HCT116 (cell line): Measurements from ENCODE around the gene GMDS. TPM values are rescaled to one million over a fixed set of nuclear protein-coding genes. Genes with fewer than 3 reads are reported as not detected.
A peak's percentile ranks its signal among the peaks of the same experiment; 100 is the strongest.

Experiments
- ATAC-seq: fragments of 200-7000 bp; cut with Tn5 transposase; 2 replicates; pipeline ENCODE4 v1.9.1; 2020; ENCODE audit warnings: mild to moderate bottlenecking, moderate library complexity
- BruUV-seq: library from RNA; stranded (reverse); fragments of 400-500 nt; replicated peaks from 2 replicates; lab custom pipeline; 2021; lab: Mats Ljungman, UMichigan
- CTCF ChIA-PET: fragments of 300-600 bp; sonication (Branson Sonifier 250); formaldehyde crosslinking; loops from one replicate; lab custom pipeline; 2021; ENCODE audit warnings: antibody characterized with exemption; lab: Charles Lee
- POLR2A ChIA-PET: fragments of 300-600, 350-600 bp; sonication (Branson Sonifier 250); formaldehyde crosslinking; loops from one replicate; lab custom pipeline; 2021; ENCODE audit warnings: antibody characterized with exemption; lab: Charles Lee
- RAD21 ChIA-PET, 2 experiments: fragments of 300-600 bp; sonication (Branson Sonifier 250); formaldehyde crosslinking; loops; one replicate each; lab custom pipeline; 2023; ENCODE audit warnings: low total read pairs in 2 of 2; ENCODE audit not compliant: uncharacterized antibody in 2 of 2, unreplicated experiment in 2 of 2, low non-redundant PET in 1 of 2; lab: Charles Lee
- DNase-seq: peaks from one replicate; pipeline ENCODE4 v3.0.0-alpha.2; 2010; ENCODE audit warnings: low read depth, low spot score
- H2AFZ ChIP-seq: fragments of 200-600 bp; shearing (Covaris generic), sonication (generic); 2 replicates; pipeline ENCODE4 v1.6.1; 2017; ENCODE audit warnings: low read depth, mixed run types, mixed read lengths, antibody characterized with exemption, low read length; ENCODE audit not compliant: poor library complexity, severe bottlenecking
- H3K27ac ChIP-seq: 2 replicates; pipeline ENCODE4 v1.5.1; 2012; ENCODE audit warnings: low read depth, low read length
- H3K27me3 ChIP-seq: fragments of 200-600 bp; sonication (generic); 2 replicates; pipeline ENCODE4 v1.6.1; 2016; ENCODE audit warnings: mixed run types, low read length, mixed read lengths; ENCODE audit not compliant: insufficient read depth
- H3K36me3 ChIP-seq, 2 experiments: fragments of 200-500 bp in 1 of 2; fragments of 200-600 bp in 1 of 2; sonication (Bioruptor generic) in 1 of 2; sonication (generic) in 1 of 2; 2 replicates each; pipeline versions ENCODE4 v1.5.1 to v1.6.1; 2014 to 2016; ENCODE audit warnings: low read length in 2 of 2, inconsistent platforms in 1 of 2, mixed read lengths in 1 of 2, mixed run types in 1 of 2; ENCODE audit not compliant: insufficient read depth in 2 of 2, control insufficient read depth in 1 of 2
- H3K4me1 ChIP-seq, 2 experiments: fragments of 200-600 bp in 1 of 2; sonication (generic) in 1 of 2; 2 replicates each; pipeline versions ENCODE4 v1.5.1 to v1.6.1; 2012 to 2017; ENCODE audit warnings: low read length in 2 of 2, inconsistent platforms in 1 of 2, mild to moderate bottlenecking in 1 of 2, mixed read lengths in 1 of 2, mixed run types in 1 of 2, moderate library complexity in 1 of 2; ENCODE audit not compliant: insufficient read depth in 2 of 2, control insufficient read depth in 1 of 2
- H3K4me2 ChIP-seq: fragments of 200-600 bp; sonication (generic); 2 replicates; pipeline ENCODE4 v1.6.1; 2017; ENCODE audit warnings: mixed run types, low read length, mixed read lengths
- H3K4me3 ChIP-seq, 2 experiments: fragments of 200-600 bp in 1 of 2; sonication (generic) in 1 of 2; replicated peaks in 1 of 2; 2 replicates each; pipeline ENCODE4 v1.5.1; 2011 to 2016; ENCODE audit warnings: low read length in 2 of 2, control low read depth in 1 of 2, low read depth in 1 of 2, mild to moderate bottlenecking in 1 of 2, mixed read lengths in 1 of 2, mixed run types in 1 of 2
- H3K79me2 ChIP-seq: fragments of 200-600 bp; sonication (generic); 2 replicates; pipeline ENCODE4 v1.6.1; 2017; ENCODE audit warnings: mild to moderate bottlenecking, mixed run types, low read length, moderate library complexity, mixed read lengths; ENCODE audit not compliant: insufficient read depth
- H3K9ac ChIP-seq: fragments of 200-600 bp; sonication (generic); 2 replicates; pipeline ENCODE4 v1.6.1; 2016; ENCODE audit warnings: low read length, mixed read lengths
- H3K9me2 ChIP-seq: fragments of 200-600 bp; sonication (generic), shearing (Covaris generic); 2 replicates; pipeline ENCODE4 v1.6.1; 2017; ENCODE audit warnings: mixed run types, mild to moderate bottlenecking, moderate library complexity; ENCODE audit not compliant: insufficient read depth
- H3K9me3 ChIP-seq, 2 experiments: fragments of 200-500 bp in 1 of 2; fragments of 200-600 bp in 1 of 2; sonication (Bioruptor generic) in 1 of 2; sonication (generic) in 1 of 2; 2 replicates each; pipeline ENCODE4 v1.6.1; 2014 to 2017; ENCODE audit warnings: low read length in 2 of 2, mixed read lengths in 2 of 2, inconsistent platforms in 1 of 2, low read depth in 1 of 2, mild to moderate bottlenecking in 1 of 2, mixed run types in 1 of 2, moderate library complexity in 1 of 2; ENCODE audit not compliant: control insufficient read depth in 1 of 2, insufficient read depth in 1 of 2
- H4K20me1 ChIP-seq: fragments of 200-600 bp; sonication (generic), shearing (Covaris generic); 2 replicates; pipeline ENCODE4 v1.6.1; 2017; ENCODE audit warnings: mixed run types, mild to moderate bottlenecking, moderate library complexity; ENCODE audit not compliant: insufficient read depth
- CEBPB ChIP-seq: IDR thresholded peaks from 2 replicates; pipeline ENCODE4 v1.6.1; 2012; ENCODE audit warnings: low read depth
- EGR1 ChIP-seq: IDR thresholded peaks from 2 replicates; pipeline ENCODE4 v1.6.1; 2012; ENCODE audit warnings: low read depth
- ELF1 ChIP-seq: IDR thresholded peaks from 2 replicates; pipeline ENCODE4 v1.6.1; 2012; ENCODE audit warnings: low read depth, borderline replicate concordance
- MAX ChIP-seq: IDR thresholded peaks from 2 replicates; pipeline ENCODE4 v1.6.1; 2012
- POLR2AphosphoS5 ChIP-seq: IDR thresholded peaks from 2 replicates; pipeline ENCODE4 v1.6.1; 2011; ENCODE audit warnings: mild to moderate bottlenecking, low read depth, low read length, moderate library complexity
- SRF ChIP-seq: IDR thresholded peaks from 2 replicates; pipeline ENCODE4 v1.6.1; 2012; ENCODE audit warnings: low read depth
- TCF7L2 ChIP-seq: IDR thresholded peaks from 2 replicates; pipeline ENCODE4 v1.7.0; 2011; ENCODE audit warnings: borderline replicate concordance, inconsistent platforms; ENCODE audit not compliant: insufficient read depth, insufficient read length; ENCODE audit errors: extremely low read depth
- intact Hi-C: fragments of 100-400 bp; cut with micrococcal nuclease; formaldehyde crosslinking; loops from 2 replicates; pipeline ENCODE4 v1.10.0; 2022
- total RNA-seq: library from RNA; stranded (reverse); gene quantifications from one replicate; pipeline ENCODE4 v1.2.1, GENCODE V29; 2021; ENCODE audit not compliant: unreplicated experiment
- TF ChIP-seq, protein P1 (sequence below): IDR thresholded peaks from 2 replicates; pipeline ENCODE4 v1.6.1; 2012; ENCODE audit warnings: low read depth
- TF ChIP-seq, protein P2 (sequence below), 3 experiments: fragments of 200-600 bp in 1 of 3; sonication (generic) in 1 of 3; IDR thresholded peaks in 2 of 3; conservative IDR thresholded peaks in 1 of 3; 2 replicates each; pipeline ENCODE4 v1.5.1; 2012 to 2017; ENCODE audit warnings: low read depth in 2 of 3, low read length in 2 of 3, antibody characterized with exemption in 1 of 3, borderline replicate concordance in 1 of 3, control low read depth in 1 of 3, mild to moderate bottlenecking in 1 of 3, mixed read lengths in 1 of 3, mixed run types in 1 of 3, moderate library complexity in 1 of 3; ENCODE audit not compliant: insufficient read depth in 1 of 3

Gene GMDS
- total RNA-seq, 1 experiment from 2014 or later = 34.4 TPM

GRCh38 chr6:1679688-1680068, 565.7 kb downstream of the GMDS start:
- POLR2A ChIA-PET = interaction anchor here (1.1 kb wide), 1 partner anchor 44 kb away, joined by 3 read pairs; no protein-coding TSS in a partner anchor
- intact Hi-C loops = no loop called here

GRCh38 chr6:1679031-1679687, 566.2 kb downstream of the GMDS start:
- no peaks in the 10 kb centered on the region for H3K9me3 ChIP-seq
- ATAC-seq = peak; percentile 17; the same call in 1 of the 2 replicates
- H3K4me2 ChIP-seq = no peak overlapping the region
- H3K9me2 ChIP-seq = no peaks in the 10 kb centered on the region
- no peaks in the 10 kb centered on the region for H3K79me2 ChIP-seq
- H3K4me1 ChIP-seq = peaks cover 3 to 16% of the 10 kb centered on the region in 2 experiments; a peak in 3 of 4 replicates
- H2AFZ ChIP-seq = no peak overlapping the region
- no peak overlapping the region for H3K9ac ChIP-seq
- no peak overlapping the region for H3K4me3 ChIP-seq
- no peaks in the 10 kb centered on the region for H3K27me3 ChIP-seq
- POLR2A ChIA-PET = interaction anchor here (1.1 kb wide), 1 partner anchor 45 kb away, joined by 3 read pairs; no protein-coding TSS in a partner anchor
- DNase-seq = no peak
- CTCF ChIA-PET = no interaction called here
- intact Hi-C loops = no loop called here
- no peaks in the 10 kb centered on the region for H4K20me1 ChIP-seq
- H3K27ac ChIP-seq = no peak overlapping the region; the same call in 1 of the 2 replicates
- H3K36me3 ChIP-seq = no peaks in the 10 kb centered on the region
- BruUV-seq = no TSS peak
- RAD21 ChIA-PET = no interaction called here
- TF ChIP-seq EGR1 (no peak), SRF (no peak), ELF1 (no peak), TCF7L2 (no peak), POLR2AphosphoS5 (no peak)
- TF ChIP-seq, protein P1, sequence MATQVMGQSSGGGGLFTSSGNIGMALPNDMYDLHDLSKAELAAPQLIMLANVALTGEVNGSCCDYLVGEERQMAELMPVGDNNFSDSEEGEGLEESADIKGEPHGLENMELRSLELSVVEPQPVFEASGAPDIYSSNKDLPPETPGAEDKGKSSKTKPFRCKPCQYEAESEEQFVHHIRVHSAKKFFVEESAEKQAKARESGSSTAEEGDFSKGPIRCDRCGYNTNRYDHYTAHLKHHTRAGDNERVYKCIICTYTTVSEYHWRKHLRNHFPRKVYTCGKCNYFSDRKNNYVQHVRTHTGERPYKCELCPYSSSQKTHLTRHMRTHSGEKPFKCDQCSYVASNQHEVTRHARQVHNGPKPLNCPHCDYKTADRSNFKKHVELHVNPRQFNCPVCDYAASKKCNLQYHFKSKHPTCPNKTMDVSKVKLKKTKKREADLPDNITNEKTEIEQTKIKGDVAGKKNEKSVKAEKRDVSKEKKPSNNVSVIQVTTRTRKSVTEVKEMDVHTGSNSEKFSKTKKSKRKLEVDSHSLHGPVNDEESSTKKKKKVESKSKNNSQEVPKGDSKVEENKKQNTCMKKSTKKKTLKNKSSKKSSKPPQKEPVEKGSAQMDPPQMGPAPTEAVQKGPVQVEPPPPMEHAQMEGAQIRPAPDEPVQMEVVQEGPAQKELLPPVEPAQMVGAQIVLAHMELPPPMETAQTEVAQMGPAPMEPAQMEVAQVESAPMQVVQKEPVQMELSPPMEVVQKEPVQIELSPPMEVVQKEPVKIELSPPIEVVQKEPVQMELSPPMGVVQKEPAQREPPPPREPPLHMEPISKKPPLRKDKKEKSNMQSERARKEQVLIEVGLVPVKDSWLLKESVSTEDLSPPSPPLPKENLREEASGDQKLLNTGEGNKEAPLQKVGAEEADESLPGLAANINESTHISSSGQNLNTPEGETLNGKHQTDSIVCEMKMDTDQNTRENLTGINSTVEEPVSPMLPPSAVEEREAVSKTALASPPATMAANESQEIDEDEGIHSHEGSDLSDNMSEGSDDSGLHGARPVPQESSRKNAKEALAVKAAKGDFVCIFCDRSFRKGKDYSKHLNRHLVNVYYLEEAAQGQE = no peak
- TF ChIP-seq, protein P2, sequence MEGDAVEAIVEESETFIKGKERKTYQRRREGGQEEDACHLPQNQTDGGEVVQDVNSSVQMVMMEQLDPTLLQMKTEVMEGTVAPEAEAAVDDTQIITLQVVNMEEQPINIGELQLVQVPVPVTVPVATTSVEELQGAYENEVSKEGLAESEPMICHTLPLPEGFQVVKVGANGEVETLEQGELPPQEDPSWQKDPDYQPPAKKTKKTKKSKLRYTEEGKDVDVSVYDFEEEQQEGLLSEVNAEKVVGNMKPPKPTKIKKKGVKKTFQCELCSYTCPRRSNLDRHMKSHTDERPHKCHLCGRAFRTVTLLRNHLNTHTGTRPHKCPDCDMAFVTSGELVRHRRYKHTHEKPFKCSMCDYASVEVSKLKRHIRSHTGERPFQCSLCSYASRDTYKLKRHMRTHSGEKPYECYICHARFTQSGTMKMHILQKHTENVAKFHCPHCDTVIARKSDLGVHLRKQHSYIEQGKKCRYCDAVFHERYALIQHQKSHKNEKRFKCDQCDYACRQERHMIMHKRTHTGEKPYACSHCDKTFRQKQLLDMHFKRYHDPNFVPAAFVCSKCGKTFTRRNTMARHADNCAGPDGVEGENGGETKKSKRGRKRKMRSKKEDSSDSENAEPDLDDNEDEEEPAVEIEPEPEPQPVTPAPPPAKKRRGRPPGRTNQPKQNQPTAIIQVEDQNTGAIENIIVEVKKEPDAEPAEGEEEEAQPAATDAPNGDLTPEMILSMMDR (IDR thresholded peaks at IDR 0.05 in 2 of 3, conservative IDR thresholded peaks at IDR 0.05 in 1 of 3; ENCODE audit: borderline replicate concordance in 1 of 3, insufficient read depth in 1 of 3, low read depth in 2 of 3, low read length in 2 of 3) = no peak

More at GRCh38 chr6:1679688-1680068, 565.7 kb downstream of the GMDS start:
- Histone ChIP-seq H4K20me1 (no peaks in the 10 kb centered on the region), H3K4me3 (no peak overlapping the region), H3K4me2 (no peak overlapping the region), H3K9me2 (no peaks in the 10 kb centered on the region), H3K79me2 (no peaks in the 10 kb centered on the region), H3K9me3 (no peaks in the 10 kb centered on the region), H3K27me3 (no peaks in the 10 kb centered on the region), H3K36me3 (no peaks in the 10 kb centered on the region), H3K27ac (no peak overlapping the region), H3K4me1 (peaks cover 3 to 16% of the 10 kb centered on the region in 2 experiments; a peak in 3 of 4 replicates), H3K9ac (no peak overlapping the region), H2AFZ (no peak overlapping the region)
- RAD21 ChIA-PET = no interaction called here
- CTCF ChIA-PET = no interaction called here
- TF ChIP-seq CEBPB (no peak), POLR2AphosphoS5 (no peak), MAX (no peak)
- ATAC-seq = peak; percentile 22; the same call in 1 of the 2 replicates
- no peak for DNase-seq
- no TSS peak for BruUV-seq
